ENCODE measurements around the gene HECTD2.

DNA sequence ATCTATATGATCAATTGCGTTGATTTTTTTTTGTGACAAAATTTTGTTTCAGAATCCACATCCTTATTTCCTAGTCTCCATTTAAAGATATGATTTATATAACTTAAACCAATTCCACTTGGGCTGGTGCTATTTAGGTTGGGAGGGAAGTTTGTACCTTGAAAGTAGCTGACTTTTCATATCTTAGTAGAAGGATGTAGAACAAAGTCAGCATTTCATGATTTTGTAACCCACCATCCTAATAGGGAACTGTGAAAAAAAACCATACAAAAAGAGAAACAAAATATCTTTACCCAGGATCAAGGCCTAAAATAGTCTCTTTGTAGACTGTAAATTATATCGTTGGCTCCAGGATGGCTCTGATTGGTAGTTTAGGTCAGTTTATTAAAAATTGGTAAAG is 8.3 kb downstream of the HECTD2 start:
- no peak for TF ChIP-seq CTCF (IDR thresholded peaks at IDR 0.05)
- TF ChIP-seq POLR2AphosphoS5 (IDR thresholded peaks at IDR 0.05; ENCODE audit: low read depth, low read length), result no peak
- TF ChIP-seq, protein P1, sequence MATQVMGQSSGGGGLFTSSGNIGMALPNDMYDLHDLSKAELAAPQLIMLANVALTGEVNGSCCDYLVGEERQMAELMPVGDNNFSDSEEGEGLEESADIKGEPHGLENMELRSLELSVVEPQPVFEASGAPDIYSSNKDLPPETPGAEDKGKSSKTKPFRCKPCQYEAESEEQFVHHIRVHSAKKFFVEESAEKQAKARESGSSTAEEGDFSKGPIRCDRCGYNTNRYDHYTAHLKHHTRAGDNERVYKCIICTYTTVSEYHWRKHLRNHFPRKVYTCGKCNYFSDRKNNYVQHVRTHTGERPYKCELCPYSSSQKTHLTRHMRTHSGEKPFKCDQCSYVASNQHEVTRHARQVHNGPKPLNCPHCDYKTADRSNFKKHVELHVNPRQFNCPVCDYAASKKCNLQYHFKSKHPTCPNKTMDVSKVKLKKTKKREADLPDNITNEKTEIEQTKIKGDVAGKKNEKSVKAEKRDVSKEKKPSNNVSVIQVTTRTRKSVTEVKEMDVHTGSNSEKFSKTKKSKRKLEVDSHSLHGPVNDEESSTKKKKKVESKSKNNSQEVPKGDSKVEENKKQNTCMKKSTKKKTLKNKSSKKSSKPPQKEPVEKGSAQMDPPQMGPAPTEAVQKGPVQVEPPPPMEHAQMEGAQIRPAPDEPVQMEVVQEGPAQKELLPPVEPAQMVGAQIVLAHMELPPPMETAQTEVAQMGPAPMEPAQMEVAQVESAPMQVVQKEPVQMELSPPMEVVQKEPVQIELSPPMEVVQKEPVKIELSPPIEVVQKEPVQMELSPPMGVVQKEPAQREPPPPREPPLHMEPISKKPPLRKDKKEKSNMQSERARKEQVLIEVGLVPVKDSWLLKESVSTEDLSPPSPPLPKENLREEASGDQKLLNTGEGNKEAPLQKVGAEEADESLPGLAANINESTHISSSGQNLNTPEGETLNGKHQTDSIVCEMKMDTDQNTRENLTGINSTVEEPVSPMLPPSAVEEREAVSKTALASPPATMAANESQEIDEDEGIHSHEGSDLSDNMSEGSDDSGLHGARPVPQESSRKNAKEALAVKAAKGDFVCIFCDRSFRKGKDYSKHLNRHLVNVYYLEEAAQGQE (IDR thresholded peaks at IDR 0.05; ENCODE audit: insufficient read depth in 1 of 2, low read depth in 2 of 2, low read length in 1 of 2), result no peak
